Right renal cortex interstitium (tissue), 3 donors: ENCODE measurements around the gene TTC3. TPM values are rescaled to one million over a fixed set of nuclear protein-coding genes. Genes with fewer than 3 reads are reported as not detected.
A peak's percentile ranks its signal among the peaks of the same experiment; 100 is the strongest.

ENCODE experiments used
- DNase-seq, 3 donors: peaks; one replicate each; pipeline ENCODE4 v3.0.0-alpha.2; 2013; ENCODE audit warnings: low read depth in 3 of 3, low spot score in 2 of 3
- polyA plus RNA-seq, 3 donors: library from polyadenylated mRNA; unstranded; fragments of 120-200 nt; gene quantifications; one replicate each; pipeline ENCODE4 v1.2.1, GENCODE V29; 2013; ENCODE audit not compliant: insufficient read length in 3 of 3

TTC3 gene
- polyA plus RNA-seq, 3 donors: 158 to 201 (median 173) TPM

GRCh38 chr21:37244501-37245095 is 171.5 kb downstream of the TTC3 start:
- DNase-seq: no peak

- no peak for DNase-seq
Observed at GRCh38 chr21:37245151-37245550, 172.1 kb downstream of the TTC3 start.

- no peak for DNase-seq
Observed at GRCh38 chr21:37248298-37248697, 175.2 kb downstream of the TTC3 start.

GRCh38 chr21:37249112-37249904 is 176.3 kb downstream of the TTC3 start:
- DNase-seq: peak in 1 of 3 donors; percentile 16

GRCh38 chr21:37251294-37251634 is 178.2 kb downstream of the TTC3 start:
- DNase-seq: no peak

Other genes starting within 250 kb of the TTC3 start
- gene HLCS, start 106.6 kb upstream of the TTC3 start, polyA plus RNA-seq: 10 to 100 TPM; 17.3 to 18.8 (median 17.4) TPM
- gene RIPPLY3, start 66.6 kb upstream of the TTC3 start, polyA plus RNA-seq: 1 to 10 TPM; 1.6 to 2.3 (median 1.9) TPM
- gene PIGP, start 183 bp upstream of the TTC3 start, polyA plus RNA-seq: 10 to 100 TPM; 34.2 to 41.5 (median 34.4) TPM
- 10 to 100 TPM; 38.3 to 42.1 (median 40.7) TPM for gene VPS26C, start 194.1 kb downstream of the TTC3 start, polyA plus RNA-seq